NCI-H446 (cell line): ENCODE data around the gene FBXO3.
"Not testable (repeated sequence)": the region's sequence is repeated elsewhere in the genome, so short reads cannot be mapped to it uniquely, and the experiment has no call there.

Source experiments
- DNase-seq, 2 experiments: peaks; one replicate each; lab custom pipeline; 2025; lab: John Stamatoyannopoulos, UW

FBXO3 gene

GRCh38 chr11:33773987-33774735 is at the start of gene FBXO3:
Gene FBXO3, minus strand, starts transcription at chr11:33774520. Its CDS starts 23 bp downstream, at chr11:33774497.
- peak; percentile 71 to 93 for DNase-seq

DNA sequence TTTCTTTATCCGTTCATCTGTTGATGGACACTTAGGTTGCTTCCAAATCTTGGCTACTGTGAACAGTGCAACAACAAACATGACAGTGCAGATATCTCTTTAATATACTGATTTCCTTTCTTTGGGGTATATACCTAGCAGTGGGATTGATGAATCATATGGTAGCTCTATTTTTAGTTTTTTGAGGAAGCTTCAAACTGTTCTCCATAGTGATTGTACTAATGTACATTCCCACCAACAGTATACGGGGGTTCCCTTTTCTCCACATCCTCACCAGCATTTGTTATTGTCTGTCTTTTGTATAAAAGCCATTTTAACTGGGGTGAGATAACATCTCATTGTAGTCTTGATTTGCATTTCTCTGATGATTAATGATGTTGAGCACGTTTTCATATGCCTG is 48.7 kb upstream of the FBXO3 start:
- not testable (repeated sequence) for DNase-seq

DNA sequence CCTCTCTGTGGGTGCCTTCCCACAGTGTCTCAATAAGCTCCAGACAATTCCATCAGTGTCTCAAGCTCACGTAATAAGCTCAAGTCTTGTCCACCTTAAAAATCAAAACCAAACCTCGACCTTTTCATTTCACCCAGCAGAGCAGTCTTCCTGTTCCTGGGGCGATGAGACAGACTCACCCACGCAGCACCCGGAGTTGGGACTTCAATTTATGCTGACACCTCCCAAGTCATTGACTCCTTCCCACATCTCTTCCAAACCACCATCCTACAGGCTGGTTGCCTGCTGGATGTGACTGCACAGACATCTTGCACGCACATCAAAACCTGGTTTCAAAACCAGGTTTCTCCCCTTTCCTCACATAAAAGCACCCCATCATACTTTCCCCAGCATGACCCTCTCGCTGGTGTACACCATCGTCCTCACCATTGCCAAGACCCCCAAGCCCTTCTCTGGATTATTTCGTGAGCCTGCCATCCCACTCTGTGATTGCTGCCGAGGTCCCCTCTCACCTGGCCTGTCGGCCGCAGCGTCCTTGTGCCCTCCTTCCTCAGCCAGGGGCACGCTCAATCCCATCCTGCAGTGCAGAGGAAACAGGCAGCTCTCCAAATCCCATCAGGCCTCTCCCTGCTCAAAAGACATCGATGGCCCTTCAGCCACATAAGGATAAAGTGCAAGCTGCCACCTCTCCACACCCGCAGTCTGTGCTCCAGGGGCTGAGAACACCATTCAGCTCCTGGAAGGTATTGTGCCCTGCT is 45.1 kb upstream of the FBXO3 start:
- no peak for DNase-seq

- DNase-seq, result peak; percentile 85 to 92
These were observed 34.0 kb upstream of the FBXO3 start for GRCh38 chr11:33808228-33808828.

DNA sequence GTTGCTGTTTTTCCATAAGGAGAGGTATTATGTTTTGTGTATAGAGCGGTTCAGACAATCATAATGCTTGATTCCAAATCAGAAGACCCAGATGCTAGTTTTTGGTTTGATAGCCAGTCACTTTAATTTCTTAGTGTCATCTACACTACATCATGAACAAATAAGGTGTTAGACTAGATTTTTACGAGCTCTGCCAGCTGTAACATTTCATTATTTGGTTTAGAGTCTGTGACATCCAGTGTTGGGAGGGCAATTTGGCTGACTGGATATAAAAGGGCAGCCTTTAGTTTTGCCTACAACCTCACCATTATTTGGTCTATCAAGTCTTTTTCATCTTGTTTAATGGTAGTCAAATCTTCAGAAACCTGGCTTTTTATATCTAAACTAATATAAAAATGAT is 30.2 kb upstream of the FBXO3 start:
- DNase-seq, result no peak

GRCh38 chr11:33802194-33802950 is 28.1 kb upstream of the FBXO3 start:
- DNase-seq, result peak; percentile 92 to 96

GRCh38 chr11:33801821-33802193 is 27.5 kb upstream of the FBXO3 start:
- DNase-seq, result no peak

GRCh38 chr11:33797879-33798278 is 23.6 kb upstream of the FBXO3 start:
- DNase-seq, result no peak

GRCh38 chr11:33790040-33790439 is 15.7 kb upstream of the FBXO3 start:
- DNase-seq, result no peak

DNA sequence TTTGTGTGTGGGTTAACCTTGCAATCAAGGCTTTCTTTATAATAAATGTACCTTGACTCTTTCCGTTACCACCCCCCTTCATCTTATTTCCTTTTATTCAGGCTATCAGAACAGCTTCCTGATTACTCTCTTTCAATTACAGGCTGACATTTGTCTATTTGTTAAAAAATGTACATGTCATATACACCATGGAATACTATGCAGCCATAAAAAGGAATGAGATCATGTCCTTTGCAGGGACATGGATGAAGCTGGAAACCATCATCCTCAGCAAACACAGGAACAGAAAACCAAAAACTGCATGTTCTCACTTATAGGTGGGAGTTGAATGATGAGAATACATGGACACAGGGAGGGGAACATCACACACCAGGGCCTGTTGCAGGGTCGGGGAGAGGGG is 13.8 kb upstream of the FBXO3 start:
- not testable (repeated sequence) for DNase-seq

DNA sequence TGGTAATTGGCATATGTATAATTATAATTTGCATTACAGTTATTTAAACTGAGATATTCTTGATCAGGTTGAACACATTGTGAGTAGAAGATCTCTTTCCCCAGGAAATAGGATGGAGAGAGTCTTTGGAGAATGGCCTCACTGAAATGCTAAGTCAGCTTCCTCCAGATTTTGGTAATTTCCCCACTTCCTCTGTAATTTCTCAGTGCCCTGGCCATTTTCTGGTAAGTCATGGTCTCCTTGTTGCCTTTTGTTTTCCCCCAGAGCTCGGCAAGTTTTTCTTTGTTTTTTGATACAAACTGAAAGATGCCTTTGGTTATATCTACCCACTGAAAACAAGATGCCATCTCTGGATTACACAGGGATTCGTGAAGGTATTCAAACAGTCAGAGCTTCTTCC is 12.8 kb upstream of the FBXO3 start:
- DNase-seq, result no peak

DNA sequence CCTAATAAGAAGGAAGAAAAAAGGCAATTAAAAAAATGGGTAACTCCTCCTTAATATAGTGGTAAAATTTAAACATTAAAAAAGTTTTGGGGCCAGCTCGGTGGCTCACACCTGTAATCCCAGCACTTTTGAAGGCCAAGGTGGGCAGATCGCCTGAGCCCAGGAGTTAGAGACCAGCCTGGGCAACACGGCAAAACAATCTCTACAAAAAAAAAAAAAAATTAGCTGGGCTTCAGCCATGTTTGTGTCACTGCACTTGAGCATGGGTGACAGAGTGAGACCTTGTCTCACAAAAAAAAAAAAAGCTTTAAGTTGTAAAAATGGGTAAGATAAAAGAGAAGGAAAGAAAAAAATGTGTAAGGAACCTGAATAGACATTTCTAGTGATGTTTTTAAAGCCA is 11.3 kb upstream of the FBXO3 start:
- DNase-seq, result no peak

DNA sequence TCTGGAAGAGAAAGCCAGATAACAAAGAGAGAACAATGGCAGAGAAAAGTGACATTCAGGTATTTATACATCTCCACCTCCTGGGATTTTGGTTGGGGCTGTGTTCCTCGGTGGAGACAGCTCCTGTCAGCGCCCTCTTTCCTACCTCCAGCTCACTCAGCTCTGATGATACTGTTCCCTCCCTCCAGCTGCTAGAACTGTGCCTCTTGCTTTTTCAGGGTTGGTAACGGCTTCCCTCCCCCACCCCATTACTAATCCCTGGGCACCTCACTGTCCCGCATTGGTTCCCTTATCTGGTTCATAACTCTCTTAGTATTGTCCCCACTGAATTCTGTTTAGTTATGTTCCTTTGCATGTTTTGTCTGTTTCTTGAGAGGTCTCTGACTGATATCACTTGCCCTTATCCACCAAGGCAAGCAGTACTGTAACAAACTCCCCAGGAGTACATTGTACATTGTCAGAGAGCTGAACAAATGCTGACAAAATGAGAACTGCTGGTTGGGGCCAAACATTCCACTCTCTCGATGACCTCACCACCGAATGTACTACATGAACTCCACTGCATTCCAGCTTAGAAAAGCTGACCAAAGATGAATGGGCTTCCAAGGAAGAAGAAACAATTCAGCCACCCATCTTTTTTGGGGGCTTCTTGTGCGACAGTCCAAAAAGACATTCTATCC is 5.7 kb upstream of the FBXO3 start:
- DNase-seq, result no peak

DNA sequence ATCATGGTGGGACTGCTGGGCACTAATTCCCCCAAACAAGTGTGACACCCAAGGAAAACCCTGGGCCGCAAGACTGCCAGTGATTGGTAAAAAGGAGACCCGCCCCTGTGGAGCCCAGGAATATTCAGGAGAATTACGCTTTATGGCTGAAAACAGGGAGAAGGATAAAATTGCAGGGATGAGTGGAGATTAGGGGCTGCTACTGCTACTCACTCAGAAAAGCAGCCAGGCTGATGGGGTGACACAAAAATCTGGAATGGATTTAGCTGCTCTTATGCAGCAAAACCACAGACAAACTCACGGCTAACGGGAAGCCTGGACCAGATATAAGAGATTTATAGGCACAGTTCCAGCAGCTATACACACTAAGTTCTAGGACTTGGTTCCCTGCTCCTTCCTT is 4.4 kb upstream of the FBXO3 start:
- peak; percentile 16 to 56 for DNase-seq

DNA sequence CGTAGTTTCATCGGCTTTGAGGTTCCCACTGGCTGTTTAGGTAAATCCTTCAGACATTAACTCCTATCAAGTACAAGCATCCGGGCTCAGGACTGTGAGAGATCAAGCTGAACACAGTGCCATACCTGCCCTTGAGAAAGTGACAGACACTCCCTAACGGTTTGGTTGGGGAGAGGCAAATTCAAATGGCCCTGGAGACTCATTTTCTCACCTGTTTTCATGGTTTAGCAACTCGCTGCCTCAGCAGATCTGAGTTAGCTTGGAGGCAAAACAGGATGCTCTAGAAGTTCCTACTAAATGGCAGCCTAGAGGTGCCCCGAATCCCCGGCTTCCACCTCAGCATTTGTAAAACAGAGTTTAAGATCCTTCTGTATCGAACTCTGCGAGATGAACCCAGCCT is 3.6 kb upstream of the FBXO3 start:
- no peak for DNase-seq

DNA sequence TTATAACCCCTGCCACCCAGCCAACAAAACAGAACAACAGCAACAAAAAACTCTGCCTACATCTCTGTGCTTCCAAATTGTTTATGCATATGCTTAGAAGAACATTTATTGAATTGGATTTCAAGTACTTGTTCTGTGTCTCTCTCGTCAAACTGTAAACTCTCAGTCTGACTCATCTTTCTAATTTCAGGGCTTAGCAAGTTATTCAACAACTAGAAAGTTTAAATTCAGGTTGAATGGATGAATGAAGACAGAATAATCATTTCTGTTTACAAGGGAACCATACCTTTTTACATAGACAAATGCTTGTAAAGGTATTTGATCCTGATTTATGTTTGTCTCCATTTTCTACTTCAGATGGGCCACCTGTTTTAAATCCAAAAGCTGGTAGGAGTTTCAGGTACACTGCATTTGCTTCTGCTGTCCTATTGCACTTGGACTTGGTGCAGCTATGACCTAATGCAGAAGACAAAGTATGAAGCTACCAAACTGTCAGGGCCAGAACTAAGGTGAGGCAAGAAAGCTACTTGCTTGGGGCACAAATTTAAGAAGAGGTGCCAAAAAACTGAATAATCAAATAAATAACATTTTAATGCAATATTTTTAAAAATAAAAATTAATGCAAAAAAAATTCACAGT is 1.6 kb upstream of the FBXO3 start:
- no peak for DNase-seq

GRCh38 chr11:33775467-33775807 is 1.1 kb upstream of the FBXO3 start:
- DNase-seq, result no peak

DNA sequence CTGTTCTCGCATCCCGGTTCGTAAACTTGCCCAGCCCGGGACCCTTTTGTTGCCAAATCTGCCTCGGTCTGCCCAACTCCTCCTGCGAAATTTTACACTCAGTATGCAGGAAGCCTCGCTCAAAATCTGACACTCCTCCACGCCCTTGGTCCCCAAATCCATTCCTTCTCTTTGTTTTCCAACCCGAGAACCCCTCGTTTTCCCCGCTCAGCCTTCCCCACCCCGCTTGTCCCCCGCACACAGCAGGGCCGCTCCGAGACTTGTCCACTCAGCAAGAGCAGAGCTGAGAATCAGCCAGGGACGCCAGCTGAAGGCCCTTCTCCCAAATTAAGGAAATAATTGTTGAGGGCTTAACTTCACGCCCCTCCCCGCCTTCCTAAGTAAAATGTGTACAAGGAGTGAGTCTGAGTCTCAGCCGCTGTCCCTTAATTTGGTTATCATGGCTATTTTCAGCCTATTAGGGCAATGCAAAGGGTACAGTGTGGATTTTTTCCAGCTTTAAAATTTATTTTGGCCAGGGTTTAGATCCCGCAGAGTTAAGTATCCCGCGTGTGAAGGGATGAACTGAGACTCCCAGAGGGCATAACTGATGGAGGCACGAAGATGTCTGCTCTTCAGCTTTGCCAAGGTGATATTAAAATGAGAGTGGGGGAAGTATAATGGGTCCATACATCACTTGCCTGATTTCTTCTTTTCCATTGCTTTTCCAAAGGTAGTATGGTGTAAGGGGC is 581 bp upstream of the FBXO3 start:
- no peak for DNase-seq

DNA sequence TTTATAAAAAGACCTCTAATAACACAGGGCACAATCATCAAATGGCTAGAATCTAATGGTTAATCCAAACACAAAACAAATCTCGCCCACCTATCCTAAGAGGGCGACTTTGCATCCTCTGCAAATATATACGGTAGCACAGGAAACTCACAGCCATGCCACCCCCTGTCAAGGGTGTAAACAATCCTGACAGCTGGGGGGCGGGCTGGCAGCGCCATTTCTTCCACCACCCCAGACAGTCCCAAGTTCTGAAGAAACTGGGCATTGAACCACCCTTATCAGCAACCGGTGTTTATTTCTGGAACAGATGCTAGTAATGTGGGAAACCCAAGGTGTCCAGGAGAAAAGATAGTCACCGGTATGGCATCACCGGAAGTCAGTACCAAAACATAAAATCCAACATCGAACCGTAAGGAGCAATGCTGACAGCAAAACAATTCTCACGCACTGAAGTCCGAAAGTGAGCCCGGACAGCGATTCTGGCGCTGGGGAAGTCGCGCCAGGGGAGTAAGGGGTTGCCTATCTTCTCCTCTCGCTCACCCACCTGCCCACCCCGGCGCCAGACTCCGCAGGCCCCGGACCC is 825 bp downstream of the FBXO3 start:
- no peak for DNase-seq

GRCh38 chr11:33772870-33773269 is 1.4 kb downstream of the FBXO3 start:
- no peak for DNase-seq
